Activated gamma-delta T cell treated with Interleukin-2 at 50 U/mL for 16 hours (primary cell): ENCODE results near the gene FAM167B.

Experiments used
- DNase-seq: peaks from one replicate; pipeline ENCODE4 v3.0.0-alpha.2; 2020

FAM167B gene

GRCh38 chr1:32246888-32247273, at the start of gene FAM167B:
FAM167B (plus strand) TSS chr1:32247222; CDS start chr1:32247422, 200 bp downstream.
- DNase-seq, result no peak

GRCh38 chr1:32197837-32198236, 49.2 kb upstream of the FAM167B start:
- no peak for DNase-seq

- no peak for DNase-seq
These were observed 48.6 kb upstream of the FAM167B start for GRCh38 chr1:32198237-32199042.

- DNase-seq, result no peak
These were observed 47.8 kb upstream of the FAM167B start for GRCh38 chr1:32199043-32199716.

GRCh38 chr1:32199717-32200072, 47.3 kb upstream of the FAM167B start:
- DNase-seq, result no peak

- DNase-seq, result peak; percentile 40
These were observed 46.6 kb upstream of the FAM167B start, which contains the start of gene CCDC28B for GRCh38 chr1:32200226-32201010. CCDC28B (plus strand) TSS chr1:32200595; CDS start chr1:32201936, 1,341 bp downstream.

GRCh38 chr1:32201011-32201855, 45.8 kb upstream of the FAM167B start:
- DNase-seq, result peak; percentile 80

- DNase-seq, result no peak
These were observed 42.1 kb upstream of the FAM167B start for GRCh38 chr1:32204943-32205361.

GRCh38 chr1:32205401-32206370, 41.3 kb upstream of the FAM167B start, which contains the start of gene IQCC:
IQCC (plus strand) TSS chr1:32205671; CDS start chr1:32205682, 11 bp downstream.
- DNase-seq, result peak; percentile 75

GRCh38 chr1:32208469-32208868, 38.6 kb upstream of the FAM167B start:
- DNase-seq, result no peak

GRCh38 chr1:32208891-32209328, 38.1 kb upstream of the FAM167B start, which contains the start of gene DCDC2B:
DCDC2B (plus strand) TSS chr1:32209089; CDS start chr1:32209094, 5 bp downstream.
- no peak for DNase-seq

- DNase-seq, result peak; percentile 48
These were observed 31.2 kb upstream of the FAM167B start for GRCh38 chr1:32215629-32216480.

- no peak for DNase-seq
These were observed 30.5 kb upstream of the FAM167B start for GRCh38 chr1:32216566-32216965.

GRCh38 chr1:32219022-32219421, 28.0 kb upstream of the FAM167B start:
- DNase-seq, result no peak

GRCh38 chr1:32220746-32221580, 26.1 kb upstream of the FAM167B start:
- DNase-seq, result no peak

- no peak for DNase-seq
These were observed 25.4 kb upstream of the FAM167B start for GRCh38 chr1:32221581-32221979.

- DNase-seq, result peak; percentile 92
These were observed 24.9 kb upstream of the FAM167B start, which contains the start of the genes EIF3I and TMEM234 for GRCh38 chr1:32221980-32222755. EIF3I (plus strand) TSS chr1:32222407; CDS start chr1:32222442, 35 bp downstream. TMEM234 (minus strand) TSS chr1:32222353; CDS start chr1:32222322, 31 bp downstream.

- no peak for DNase-seq
These were observed 23.3 kb upstream of the FAM167B start for GRCh38 chr1:32223683-32224082.
